HL-60/S4 treated with retinoic acid at 250 ng/mL for 4 days and 3 days (cell line): ENCODE data around the gene CATSPER4.
"Not testable (repeated sequence)": the region's sequence is repeated elsewhere in the genome, so short reads cannot be mapped to it uniquely, and the experiment has no call there.

ENCODE experiments used
- in situ Hi-C: fragments of 300-500 bp; cut with MboI; formaldehyde crosslinking; loops from 2 replicates; pipeline ENCODE4 v1.7.0; 2022; ENCODE audit warnings: low sequenced_read_pairs

CATSPER4 gene

DNA sequence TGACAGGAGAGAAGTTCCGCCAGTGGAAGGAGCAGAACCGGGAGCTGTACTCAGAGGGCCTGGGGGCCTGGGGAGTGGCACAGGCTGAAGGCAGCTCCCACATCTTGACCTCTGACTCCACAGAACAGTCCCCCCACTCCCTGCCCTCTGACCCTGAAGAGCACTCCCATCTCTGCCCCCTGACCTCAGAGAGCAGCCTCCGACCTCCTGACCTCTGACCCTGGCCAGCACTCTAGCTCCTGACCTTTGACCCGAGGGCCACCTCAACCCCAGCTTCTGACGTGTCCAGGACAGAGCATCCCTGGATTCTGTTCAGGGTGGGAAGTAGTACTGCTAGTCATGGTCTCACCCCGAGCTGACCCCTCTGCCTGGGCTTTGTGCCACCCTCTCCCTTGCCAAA is 1.1 kb upstream of the CATSPER4 start:
- in situ Hi-C loops: no loop called here

DNA sequence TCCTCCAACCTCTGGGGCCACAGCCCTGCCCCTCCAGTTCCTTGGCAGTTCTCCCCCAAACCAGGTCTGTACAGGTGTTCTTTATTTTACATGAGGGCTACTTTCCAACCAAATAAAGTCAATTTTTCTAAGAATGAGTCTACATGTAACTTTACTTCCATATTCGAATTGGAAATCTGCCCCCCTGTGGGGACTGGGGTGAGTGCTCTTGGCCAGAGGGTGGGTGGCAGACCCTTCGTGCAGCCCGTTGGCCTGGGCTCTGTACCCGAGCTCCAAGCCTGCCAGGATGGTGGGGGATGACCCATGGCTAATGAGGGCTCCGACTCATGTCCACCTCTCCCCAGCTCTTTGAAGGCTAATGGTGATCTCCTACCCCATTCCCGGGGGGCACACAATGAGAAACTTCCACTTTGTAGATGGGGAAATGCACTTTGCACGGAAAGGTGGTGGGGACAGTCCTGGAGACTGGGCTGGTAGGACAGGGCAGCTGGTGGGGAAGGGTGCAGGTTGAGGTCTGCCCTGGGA is 589 bp upstream of the CATSPER4 start:
- in situ Hi-C loops: no loop called here

DNA sequence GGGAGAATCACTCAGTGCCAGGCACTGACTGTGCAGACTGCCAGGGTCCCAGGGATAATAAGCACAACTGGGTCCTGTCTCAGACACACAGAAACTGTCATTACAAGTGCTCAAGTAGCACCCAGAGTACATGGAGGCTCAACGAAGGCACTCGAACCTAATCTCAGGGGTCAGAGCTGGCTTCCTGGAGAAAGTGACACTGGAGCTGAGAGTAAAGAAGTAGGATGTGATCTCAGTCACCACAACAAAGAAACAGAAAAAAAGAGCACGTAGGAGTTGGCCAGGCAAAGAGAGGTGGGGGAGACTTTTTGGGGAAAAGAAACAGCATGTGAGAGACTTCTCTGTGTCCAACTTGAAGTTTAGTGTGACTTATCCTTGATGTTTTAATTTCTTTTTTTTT is 1.3 kb downstream of the CATSPER4 start:
- in situ Hi-C loops: no loop called here

DNA sequence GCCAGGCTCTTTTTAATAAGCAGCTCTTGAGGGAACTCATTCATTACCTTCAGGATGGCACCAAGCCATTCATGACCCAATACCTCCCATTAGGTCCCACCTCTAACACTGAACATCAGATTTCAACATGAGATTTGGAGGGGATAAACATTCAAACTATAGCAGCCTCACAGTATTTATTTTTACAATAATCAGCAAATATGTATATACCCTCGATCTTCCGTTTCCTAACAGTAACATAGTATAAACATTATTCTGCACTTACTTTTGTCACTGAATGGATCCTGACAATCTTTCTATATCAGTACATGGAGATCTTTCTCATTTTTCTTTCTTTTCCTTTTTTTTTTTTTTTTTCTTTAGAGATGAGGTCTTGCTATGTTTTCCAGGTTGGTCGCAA is 5.4 kb downstream of the CATSPER4 start:
- in situ Hi-C loops: no loop called here

DNA sequence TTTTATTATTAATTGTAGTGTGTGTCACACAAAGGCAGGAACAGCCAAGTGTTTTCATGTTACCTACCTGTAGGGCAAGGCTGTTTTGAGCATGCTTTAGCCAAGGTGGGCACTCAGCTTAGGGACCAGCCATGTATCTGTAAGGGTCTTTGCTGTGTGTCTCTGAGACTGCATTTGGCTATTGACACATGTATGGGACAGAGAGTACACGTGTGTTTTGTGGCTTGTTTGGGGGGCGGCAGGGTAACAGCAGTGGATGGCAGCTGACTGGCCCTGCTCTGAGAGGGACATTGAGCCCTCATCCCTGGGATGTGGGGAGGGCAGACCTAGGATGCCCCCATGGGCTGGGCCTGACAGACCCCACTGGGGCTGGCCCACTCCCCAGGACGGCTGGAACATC is 6.9 kb downstream of the CATSPER4 start:
- in situ Hi-C loops: no loop called here

DNA sequence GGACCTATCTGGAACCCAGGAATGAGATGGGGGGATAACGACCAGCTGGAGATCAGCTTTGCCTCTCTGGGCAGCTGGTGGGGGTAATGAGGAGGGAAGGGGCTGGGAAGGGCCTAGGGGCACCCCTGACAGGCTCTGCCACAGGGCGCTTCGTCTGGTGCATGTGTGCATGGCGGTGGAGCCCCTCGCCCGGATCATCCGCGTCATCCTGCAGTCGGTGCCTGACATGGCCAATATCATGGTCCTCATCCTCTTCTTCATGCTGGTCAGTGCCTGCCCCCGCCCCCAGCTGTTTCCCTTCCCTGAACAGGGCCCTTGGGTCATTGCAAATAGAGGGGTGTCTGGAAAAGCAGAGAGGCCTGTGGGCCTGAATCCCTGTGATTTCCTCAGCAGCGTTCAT is 7.4 kb downstream of the CATSPER4 start:
- in situ Hi-C loops: no loop called here

DNA sequence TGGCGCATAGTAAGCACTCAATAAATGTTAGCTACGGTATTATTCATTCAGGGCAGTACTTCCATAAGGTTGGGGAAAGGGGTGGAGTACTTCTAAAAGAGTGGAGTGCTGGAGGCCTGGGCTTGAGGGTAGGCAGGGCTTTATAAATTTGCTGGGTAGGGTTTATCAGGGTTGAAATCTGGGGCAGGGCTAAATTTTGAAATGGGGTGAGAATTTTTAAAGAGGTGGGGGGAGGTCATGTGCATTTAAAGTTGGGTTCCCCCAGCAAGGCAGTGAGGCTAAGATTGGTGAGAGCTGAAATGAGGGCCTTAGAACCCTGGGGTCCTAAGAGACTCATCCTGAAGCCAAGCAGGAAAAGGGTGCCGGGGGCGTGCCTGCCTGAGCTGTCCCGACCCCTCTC is 10.0 kb downstream of the CATSPER4 start:
- in situ Hi-C loops: no loop called here

DNA sequence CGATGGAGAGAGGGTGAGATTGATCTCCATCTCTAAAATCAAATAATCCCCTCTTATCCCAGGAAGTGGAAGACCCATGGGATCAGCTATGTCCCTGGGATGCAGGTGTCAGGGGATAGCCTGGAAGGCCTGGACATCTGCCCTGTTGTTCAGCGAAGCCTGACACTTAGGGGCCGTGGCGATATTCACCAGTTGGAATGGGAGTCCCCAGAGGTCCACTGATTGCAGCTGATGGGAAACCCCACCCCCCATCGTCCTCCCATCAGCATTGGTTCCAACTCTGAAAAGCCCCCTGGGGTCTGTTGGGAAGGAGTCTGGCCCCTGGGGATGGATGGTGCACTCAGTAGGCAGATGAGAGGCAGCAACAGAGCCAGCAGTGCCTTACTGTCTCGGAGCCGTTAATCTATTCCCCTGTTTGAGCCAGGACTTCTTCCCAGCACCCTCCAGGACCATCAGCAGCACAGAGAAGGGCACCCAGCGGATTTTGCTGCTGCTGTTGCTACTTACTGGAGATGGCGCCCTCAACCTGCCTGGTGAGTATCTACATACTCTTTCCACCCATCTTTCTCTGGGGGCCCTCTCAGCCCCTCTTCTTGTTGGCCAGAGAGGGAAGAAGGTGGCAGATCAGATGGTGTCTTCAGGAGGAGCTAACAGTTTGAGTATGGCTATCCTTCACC is 13.4 kb downstream of the CATSPER4 start:
- in situ Hi-C loops: no loop called here

DNA sequence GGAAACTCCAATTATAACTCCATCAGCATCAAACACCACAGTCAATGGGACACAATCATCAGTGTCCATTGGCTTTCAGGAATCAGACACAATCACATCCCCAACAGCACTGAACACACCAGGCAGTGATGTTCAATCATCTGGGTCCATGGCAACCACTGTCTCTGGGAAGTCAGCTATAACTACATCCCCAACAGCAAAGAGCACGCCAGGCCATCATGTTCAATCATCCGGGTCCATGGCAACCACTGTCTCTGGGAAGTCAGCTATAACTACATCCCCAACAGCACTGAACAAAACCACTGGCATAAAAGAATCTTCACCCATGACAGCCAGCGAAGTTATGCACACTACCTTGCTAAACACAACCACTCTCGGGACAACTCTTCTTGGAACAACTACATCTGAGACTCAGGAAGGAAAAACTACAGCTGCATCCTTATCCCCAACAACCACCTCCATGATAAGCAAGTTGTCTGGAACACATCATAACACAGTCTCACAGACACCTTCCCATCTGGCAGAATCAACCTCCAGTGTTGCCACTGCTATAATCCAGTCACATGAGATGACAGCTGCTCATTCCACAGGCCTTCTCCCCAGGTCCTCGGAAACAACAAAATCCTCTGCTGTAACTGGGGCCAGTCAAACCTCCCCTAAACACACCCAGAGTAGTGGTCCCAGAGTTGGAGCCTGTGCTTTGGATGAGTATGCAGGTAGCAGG is 19.9 kb downstream of the CATSPER4 start:
- in situ Hi-C loops: no loop called here

DNA sequence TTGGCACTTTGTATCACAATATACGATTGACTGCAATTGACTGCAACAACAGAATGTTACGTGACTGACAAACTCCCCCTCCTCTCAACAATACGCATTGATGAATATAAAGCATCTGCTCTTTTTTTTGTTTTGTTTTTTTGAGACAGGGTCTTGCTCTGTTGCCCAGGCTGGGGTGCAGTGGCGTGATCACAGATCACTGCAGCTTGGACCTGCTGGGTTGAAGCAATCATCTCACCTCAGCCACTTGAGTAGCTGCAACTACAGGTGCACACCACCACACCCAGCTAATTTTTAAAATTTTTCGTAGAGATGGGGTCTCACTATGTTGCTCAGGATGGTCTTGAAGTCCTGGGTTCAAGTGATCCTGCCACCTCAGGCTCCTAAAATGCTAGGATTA is 22.3 kb downstream of the CATSPER4 start:
- in situ Hi-C loops: no loop called here

DNA sequence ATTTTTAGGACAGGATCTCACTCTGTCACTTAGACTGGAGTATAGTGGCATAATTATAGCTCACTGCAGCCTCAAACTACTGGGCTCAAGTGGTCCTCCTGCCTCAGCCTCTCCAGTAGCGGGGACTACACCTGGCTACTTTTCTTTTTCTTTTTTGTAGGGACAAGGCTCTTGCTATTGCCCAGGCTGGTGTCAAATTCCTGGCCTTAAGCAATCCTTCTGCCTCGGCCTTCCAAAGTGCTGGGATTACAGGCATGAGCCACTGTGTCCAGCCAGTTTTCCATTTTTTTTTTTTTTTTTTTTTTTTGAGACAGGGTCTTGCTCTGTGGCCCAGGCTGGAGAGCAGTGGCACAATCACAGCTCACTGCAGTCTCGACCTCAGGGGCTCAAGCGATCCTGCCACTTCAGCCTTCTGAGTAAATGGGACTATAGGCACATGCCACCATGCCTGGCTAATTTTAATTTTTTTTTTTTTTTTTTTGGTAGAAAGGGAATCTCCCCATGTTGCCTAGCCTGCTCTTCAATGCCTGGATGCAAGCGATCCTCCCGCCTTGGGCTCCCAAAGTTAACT is 23.0 kb downstream of the CATSPER4 start:
- in situ Hi-C loops: no loop called here

DNA sequence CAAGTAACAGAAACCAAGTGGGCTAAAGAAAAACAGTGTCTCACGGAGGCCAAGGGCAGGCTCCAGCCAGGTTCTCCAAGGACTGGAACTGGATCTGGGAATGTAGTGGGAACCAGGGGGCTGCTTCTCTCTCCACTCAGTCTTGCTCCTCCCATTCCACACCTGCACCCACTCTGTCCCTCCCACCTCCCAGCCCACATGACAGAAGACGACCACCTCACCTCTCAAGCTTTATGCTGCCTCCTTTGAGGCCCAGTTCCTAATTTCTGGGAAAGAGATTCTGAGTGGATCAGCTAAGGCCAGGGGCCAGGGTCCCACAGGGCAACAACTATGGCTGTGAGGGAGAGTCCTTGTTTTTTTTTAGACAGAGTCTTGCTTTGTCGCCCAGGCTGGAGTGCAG is 24.8 kb downstream of the CATSPER4 start:
- in situ Hi-C loops: no loop called here

DNA sequence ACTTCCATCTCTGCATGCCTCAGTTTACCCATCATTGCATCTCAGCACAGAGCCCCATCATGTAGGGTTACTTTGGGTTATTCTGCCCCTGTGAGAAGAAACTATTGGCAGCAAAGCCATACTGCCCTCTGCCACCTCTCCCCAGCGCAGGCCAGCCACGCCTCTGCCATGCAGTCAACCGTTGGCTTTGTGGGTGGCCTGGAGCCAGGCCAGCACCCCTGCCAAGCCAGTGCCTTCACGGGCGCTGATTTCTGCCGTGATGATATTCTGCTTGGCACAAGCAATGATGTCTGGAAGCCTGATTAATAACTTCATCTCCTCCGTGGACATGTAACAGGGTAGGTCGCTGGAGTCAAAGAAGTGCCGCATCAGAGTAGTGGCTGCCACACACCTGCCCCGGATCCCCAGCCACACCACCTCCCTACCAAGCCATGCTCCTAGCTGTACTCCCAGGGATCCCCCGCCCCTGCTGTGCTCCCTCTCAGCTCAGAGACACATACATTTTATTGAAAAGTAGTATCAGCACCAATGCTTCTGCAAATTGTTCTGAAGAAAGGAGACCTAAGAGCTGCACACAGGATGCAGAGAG is 28.6 kb downstream of the CATSPER4 start:
- in situ Hi-C loops: no loop called here

DNA sequence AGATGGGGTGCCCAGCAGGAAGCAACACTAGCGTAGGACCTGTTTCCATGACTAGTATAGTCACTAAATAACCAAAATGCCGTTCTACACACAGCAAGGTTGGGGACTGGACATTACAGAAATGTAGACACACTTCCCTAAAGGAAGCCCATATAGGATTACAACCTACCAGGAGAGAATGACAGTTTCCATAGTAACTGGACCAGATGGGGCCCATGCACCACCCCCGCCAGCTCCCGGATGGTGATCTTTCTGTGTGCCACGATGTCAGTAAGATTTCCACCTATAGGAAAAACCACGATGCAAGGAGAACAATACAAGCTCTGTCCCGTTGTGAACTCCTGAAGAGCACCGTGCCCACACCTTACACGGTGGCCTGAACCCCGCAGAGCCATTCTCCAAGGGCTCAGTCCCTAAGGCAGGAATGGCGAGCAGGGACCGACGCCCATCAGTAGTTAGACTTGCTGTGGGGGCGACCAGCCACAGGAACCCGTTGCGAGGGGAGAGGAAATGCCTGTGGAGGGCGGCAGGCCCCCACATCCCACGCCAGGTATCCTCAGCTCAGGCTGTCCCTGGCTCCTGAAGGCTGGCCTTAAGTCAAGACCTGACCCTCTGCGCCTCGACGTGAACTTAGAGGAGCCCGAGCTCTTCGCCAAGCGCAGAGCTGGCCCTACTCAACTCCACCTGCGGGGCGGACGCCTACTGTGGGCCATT is 30.0 kb downstream of the CATSPER4 start:
- in situ Hi-C loops: no loop called here

DNA sequence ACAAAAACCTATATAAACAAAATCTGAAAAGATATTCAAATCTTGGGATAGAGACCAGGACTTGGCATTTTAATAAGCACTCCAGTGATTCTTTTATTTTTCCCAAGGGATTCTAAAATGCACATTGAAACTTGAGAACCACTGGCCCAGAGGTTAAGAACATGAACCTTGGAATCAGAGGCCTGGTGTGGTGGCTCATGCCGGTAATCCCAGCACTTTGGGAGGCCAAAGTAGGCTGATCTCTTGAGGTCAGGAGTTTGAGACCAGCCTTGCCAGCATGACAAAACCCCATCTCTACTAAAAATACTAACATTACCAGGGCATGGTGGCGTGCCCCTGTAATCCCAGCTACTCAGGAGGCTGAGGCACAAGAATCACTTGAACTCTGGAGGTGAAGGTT is 30.7 kb downstream of the CATSPER4 start:
- in situ Hi-C loops: no loop called here

DNA sequence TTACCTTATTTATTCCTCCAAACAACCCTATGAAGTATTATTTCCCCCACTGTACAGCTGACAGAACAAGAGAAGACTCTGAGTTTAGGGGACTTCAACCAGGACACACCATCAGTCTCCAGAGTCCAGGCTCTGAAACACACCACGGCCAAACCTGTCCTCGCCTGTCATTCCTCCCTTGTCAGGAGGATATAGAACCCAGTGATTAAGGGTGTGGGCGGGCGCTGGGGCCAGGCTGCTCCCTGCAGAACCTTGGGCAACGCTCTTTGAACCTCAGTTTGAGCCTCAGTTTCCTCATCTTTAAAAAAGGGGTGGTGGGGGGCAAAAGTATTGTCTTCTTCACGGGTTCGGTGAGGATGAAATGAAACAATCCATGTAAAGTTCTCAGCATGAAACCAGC is 34.2 kb downstream of the CATSPER4 start:
- in situ Hi-C loops: no loop called here

DNA sequence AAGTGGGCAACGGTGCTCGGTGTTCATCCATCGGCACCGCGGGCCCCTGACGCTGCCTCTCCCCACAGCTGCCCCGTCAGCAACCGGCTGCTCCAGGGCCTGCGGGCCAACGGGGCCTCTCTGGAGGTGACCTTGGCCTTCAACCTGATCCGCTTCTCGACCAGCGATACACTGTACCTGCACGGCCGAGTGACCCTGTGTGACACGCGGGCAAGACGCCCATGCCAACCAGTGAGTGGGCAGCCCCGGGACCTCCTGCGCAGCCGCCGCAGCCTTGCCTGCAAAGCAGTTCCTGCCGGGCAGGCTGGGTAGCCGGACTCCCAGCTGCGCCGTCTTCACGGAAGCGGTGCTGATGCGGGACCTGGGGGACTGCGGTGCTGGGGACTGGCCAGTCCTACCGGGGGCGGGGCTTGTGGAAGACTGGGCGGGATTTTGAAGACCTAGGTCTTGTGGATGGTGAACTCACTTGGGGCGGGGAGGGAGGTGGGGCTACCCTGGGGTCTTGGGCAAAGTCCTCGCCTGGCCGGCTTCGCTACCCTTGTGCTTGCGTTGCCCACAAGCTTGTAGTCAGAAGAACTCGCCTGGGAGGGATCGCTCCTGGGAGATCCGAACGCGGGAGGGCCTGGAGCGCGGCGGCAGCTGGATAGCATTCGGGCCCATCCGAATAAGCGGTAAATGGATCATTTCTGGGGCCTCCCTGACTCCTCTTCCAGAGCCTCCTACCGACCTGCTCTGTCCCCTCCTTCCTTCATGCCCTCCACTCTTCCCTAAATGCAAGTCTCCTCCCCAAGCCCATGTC is 34.8 kb downstream of the CATSPER4 start:
- in situ Hi-C loops: no loop called here

DNA sequence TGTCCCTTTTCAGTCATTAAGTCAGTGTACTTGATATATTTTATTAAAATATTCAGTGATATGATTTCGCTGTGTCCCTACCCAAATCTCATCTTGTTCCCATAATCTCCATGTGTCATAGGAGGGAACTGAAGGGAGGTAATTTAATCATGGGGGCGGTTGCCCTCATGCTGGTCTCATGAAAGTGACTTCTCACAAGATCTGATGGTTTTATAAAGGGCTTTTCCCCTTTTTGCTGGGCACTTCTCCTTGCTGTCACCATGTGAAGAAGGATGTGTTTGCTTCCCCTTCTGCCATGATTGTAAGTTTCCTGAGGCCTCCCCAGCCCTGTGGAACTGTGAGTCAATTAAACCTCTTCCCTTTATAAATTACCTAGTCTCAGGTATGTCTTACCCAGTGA is 40.3 kb downstream of the CATSPER4 start:
- in situ Hi-C loops: not testable (repeated sequence)

DNA sequence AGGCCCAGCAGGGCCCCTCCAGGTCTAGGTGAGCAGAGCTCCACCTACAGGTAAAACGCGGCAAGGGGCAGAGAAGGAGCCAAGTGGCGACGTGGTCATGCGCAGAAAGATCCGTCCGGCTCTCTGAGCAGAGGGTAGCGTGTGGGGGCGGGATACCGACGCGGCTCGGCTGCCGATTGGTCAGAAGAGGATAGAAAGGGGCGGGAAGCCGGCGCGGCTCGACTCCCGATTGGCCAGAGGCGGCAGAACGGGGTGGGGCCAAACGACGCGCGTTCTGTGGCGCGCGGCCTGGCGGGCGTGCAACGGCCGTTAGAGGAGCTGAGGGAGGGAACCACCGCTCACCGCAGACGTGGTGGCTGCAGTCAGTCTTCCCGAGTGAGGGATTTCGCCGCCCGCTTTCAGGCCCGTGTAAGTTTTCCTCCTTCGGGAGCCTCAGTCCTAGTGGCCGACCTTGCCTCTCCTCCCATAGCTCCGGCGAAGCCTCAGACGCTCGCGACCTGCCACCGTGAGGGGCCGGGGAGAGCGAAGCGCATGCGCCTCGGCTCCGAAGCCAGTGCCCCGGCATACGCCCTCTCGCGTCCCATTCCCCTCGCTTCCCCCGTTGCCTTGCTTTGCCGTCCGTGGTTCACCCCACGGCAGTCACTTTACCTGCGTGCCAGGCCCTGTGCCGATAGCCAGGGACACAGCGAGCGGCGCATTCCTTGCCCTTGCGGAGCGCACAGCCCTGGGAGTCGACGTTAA is 43.7 kb downstream of the CATSPER4 start, which contains the start of gene CEP85:
Gene CEP85, plus strand, starts transcription at position 298 of the 741 bp plus-strand sequence. CDS start 5,584 bp downstream, outside the sequence.
- in situ Hi-C loops: no loop called here
